ENCODE measurements around the gene HIGD1A.
A peak's percentile ranks its signal among the peaks of the same experiment; 100 is the strongest.

The HIGD1A gene

GRCh38 chr3:42755681-42756578 lies 48.4 kb downstream of the HIGD1A start:
- DNase-seq (ENCODE audit: low spot score in 2 of 2) (no peak), ATAC-seq (replicated peaks; ENCODE audit: extremely low read depth, poor library complexity, severe bottlenecking) (peak; percentile 28)
- Mint-ChIP-seq H3K4me1 (no peaks in the 10 kb centered on the region), H3K9me3 (no peaks in the 10 kb centered on the region), H3K4me3 (no peak overlapping the region), H3K36me3 (ENCODE audit: insufficient read depth) (peaks cover 4% of the 10 kb centered on the region), H3K27me3 (peaks cover 10% of the 10 kb centered on the region), H3K27ac (ENCODE audit: low read depth) (no peak overlapping the region)

GRCh38 chr3:42753757-42754156 lies 50.5 kb downstream of the HIGD1A start:
- Mint-ChIP-seq H3K36me3 (ENCODE audit: insufficient read depth) (peaks cover 4% of the 10 kb centered on the region), H3K4me1 (no peaks in the 10 kb centered on the region), H3K9me3 (no peaks in the 10 kb centered on the region), H3K27ac (ENCODE audit: low read depth) (no peak overlapping the region), H3K4me3 (no peak overlapping the region), H3K27me3 (peaks cover 7% of the 10 kb centered on the region)
- ATAC-seq (replicated peaks; ENCODE audit: extremely low read depth, poor library complexity, severe bottlenecking) (no peak), DNase-seq (ENCODE audit: low spot score in 2 of 2) (no peak)

- H3K27me3 Mint-ChIP-seq, result no peaks in the 10 kb centered on the region
- H3K9me3 Mint-ChIP-seq, result no peaks in the 10 kb centered on the region
- H3K27ac Mint-ChIP-seq (ENCODE audit: low read depth), result no peak overlapping the region
- H3K36me3 Mint-ChIP-seq (ENCODE audit: insufficient read depth), result peaks cover 4% of the 10 kb centered on the region
- peaks cover 5% of the 10 kb centered on the region for H3K4me1 Mint-ChIP-seq
- ATAC-seq (replicated peaks; ENCODE audit: extremely low read depth, poor library complexity, severe bottlenecking) (no peak), DNase-seq (ENCODE audit: low spot score in 2 of 2) (no peak)
- no peak overlapping the region for H3K4me3 Mint-ChIP-seq
These were observed 51.3 kb downstream of the HIGD1A start for GRCh38 chr3:42752961-42753360.

- DNase-seq (ENCODE audit: low spot score in 2 of 2) (no peak), ATAC-seq (replicated peaks; ENCODE audit: extremely low read depth, poor library complexity, severe bottlenecking) (no peak)
- no peaks in the 10 kb centered on the region for H3K9me3 Mint-ChIP-seq
These were observed 51.8 kb downstream of the HIGD1A start for GRCh38 chr3:42752441-42752840.

GRCh38 chr3:42751609-42752008 lies 52.7 kb downstream of the HIGD1A start:
- H3K27me3 Mint-ChIP-seq, result no peaks in the 10 kb centered on the region
- no peak overlapping the region for H3K4me3 Mint-ChIP-seq
- no peaks in the 10 kb centered on the region for H3K9me3 Mint-ChIP-seq
- DNase-seq (ENCODE audit: low spot score in 2 of 2) (no peak), ATAC-seq (replicated peaks; ENCODE audit: extremely low read depth, poor library complexity, severe bottlenecking) (no peak)
- peaks cover 4% of the 10 kb centered on the region for H3K36me3 Mint-ChIP-seq (ENCODE audit: insufficient read depth)
- H3K4me1 Mint-ChIP-seq, result peaks cover 12% of the 10 kb centered on the region
- H3K27ac Mint-ChIP-seq (ENCODE audit: low read depth), result no peak overlapping the region

More at GRCh38 chr3:42752441-42752840, 51.8 kb downstream of the HIGD1A start:
- peaks cover 11% of the 10 kb centered on the region for H3K4me1 Mint-ChIP-seq
- no peak overlapping the region for H3K4me3 Mint-ChIP-seq
- H3K27me3 Mint-ChIP-seq, result no peaks in the 10 kb centered on the region
- peaks cover 4% of the 10 kb centered on the region for H3K36me3 Mint-ChIP-seq (ENCODE audit: insufficient read depth)
- H3K27ac Mint-ChIP-seq (ENCODE audit: low read depth), result no peak overlapping the region

GRCh38 chr3:42750834-42751233 lies 53.5 kb downstream of the HIGD1A start:
- no peak overlapping the region for H3K27ac Mint-ChIP-seq (ENCODE audit: low read depth)
- H3K4me3 Mint-ChIP-seq, result no peak overlapping the region
- H3K36me3 Mint-ChIP-seq (ENCODE audit: insufficient read depth), result peaks cover 4% of the 10 kb centered on the region

GRCh38 chr3:42749753-42750231 lies 54.5 kb downstream of the HIGD1A start:
- Mint-ChIP-seq H3K36me3 (ENCODE audit: insufficient read depth) (peaks cover 4% of the 10 kb centered on the region), H3K9me3 (no peaks in the 10 kb centered on the region), H3K27ac (ENCODE audit: low read depth) (no peak overlapping the region), H3K27me3 (no peaks in the 10 kb centered on the region), H3K4me3 (no peak overlapping the region), H3K4me1 (peaks cover 12% of the 10 kb centered on the region)
- no peak for DNase-seq (ENCODE audit: low spot score in 2 of 2)
- no peak for ATAC-seq (replicated peaks; ENCODE audit: extremely low read depth, poor library complexity, severe bottlenecking)

More at GRCh38 chr3:42750834-42751233, 53.5 kb downstream of the HIGD1A start:
- Mint-ChIP-seq H3K4me1 (peaks cover 12% of the 10 kb centered on the region), H3K9me3 (no peaks in the 10 kb centered on the region), H3K27me3 (no peaks in the 10 kb centered on the region)
- DNase-seq (ENCODE audit: low spot score in 2 of 2) (no peak), ATAC-seq (replicated peaks; ENCODE audit: extremely low read depth, poor library complexity, severe bottlenecking) (no peak)

GRCh38 chr3:42749025-42749752 lies 55.1 kb downstream of the HIGD1A start:
- ATAC-seq (replicated peaks; ENCODE audit: extremely low read depth, poor library complexity, severe bottlenecking), result no peak
- H3K27ac Mint-ChIP-seq (ENCODE audit: low read depth), result no peak overlapping the region
- peaks cover 4% of the 10 kb centered on the region for H3K36me3 Mint-ChIP-seq (ENCODE audit: insufficient read depth)
- DNase-seq (ENCODE audit: low spot score in 2 of 2), result no peak
- no peaks in the 10 kb centered on the region for H3K9me3 Mint-ChIP-seq
- H3K27me3 Mint-ChIP-seq, result no peaks in the 10 kb centered on the region
- H3K4me1 Mint-ChIP-seq, result peaks cover 15% of the 10 kb centered on the region
- H3K4me3 Mint-ChIP-seq, result no peak overlapping the region

GRCh38 chr3:42747581-42747980 lies 56.7 kb downstream of the HIGD1A start:
- Mint-ChIP-seq H3K4me1 (peaks cover 16% of the 10 kb centered on the region), H3K27me3 (no peaks in the 10 kb centered on the region), H3K36me3 (ENCODE audit: insufficient read depth) (peaks cover 4% of the 10 kb centered on the region), H3K27ac (ENCODE audit: low read depth) (no peak overlapping the region), H3K9me3 (no peaks in the 10 kb centered on the region), H3K4me3 (no peak overlapping the region)
- DNase-seq (ENCODE audit: low spot score in 2 of 2), result no peak
- no peak for ATAC-seq (replicated peaks; ENCODE audit: extremely low read depth, poor library complexity, severe bottlenecking)

- H3K36me3 Mint-ChIP-seq (ENCODE audit: insufficient read depth), result peaks cover 2% of the 10 kb centered on the region
- no peaks in the 10 kb centered on the region for H3K27me3 Mint-ChIP-seq
- peaks cover 16% of the 10 kb centered on the region for H3K4me1 Mint-ChIP-seq
- no peak overlapping the region for H3K4me3 Mint-ChIP-seq
- no peak overlapping the region for H3K27ac Mint-ChIP-seq (ENCODE audit: low read depth)
- no peaks in the 10 kb centered on the region for H3K9me3 Mint-ChIP-seq
- DNase-seq (ENCODE audit: low spot score in 2 of 2), result no peak
- ATAC-seq (replicated peaks; ENCODE audit: extremely low read depth, poor library complexity, severe bottlenecking), result no peak
These were observed 57.5 kb downstream of the HIGD1A start for GRCh38 chr3:42746455-42747450.

- Mint-ChIP-seq H3K27ac (ENCODE audit: low read depth) (no peak overlapping the region), H3K4me1 (peaks cover 16% of the 10 kb centered on the region), H3K36me3 (ENCODE audit: insufficient read depth) (no peaks in the 10 kb centered on the region), H3K27me3 (no peaks in the 10 kb centered on the region), H3K9me3 (no peaks in the 10 kb centered on the region), H3K4me3 (no peak overlapping the region)
- no peak for DNase-seq (ENCODE audit: low spot score in 2 of 2)
- ATAC-seq (replicated peaks; ENCODE audit: extremely low read depth, poor library complexity, severe bottlenecking), result no peak
These were observed 58.4 kb downstream of the HIGD1A start for GRCh38 chr3:42745776-42746454.

Measured in central memory CD8-positive, alpha-beta T cell (primary cell).